HL-60/S4 treated with phorbol 12-myristate 13-acetate at 8.2 ng/mL for 4 days and 3 days (cell line): ENCODE measurements around the gene C12orf43.

ENCODE experiments used
- in situ Hi-C: fragments of 300-500 bp; cut with MboI; formaldehyde crosslinking; loops from 2 replicates; pipeline ENCODE4 v1.15.0; 2022; ENCODE audit warnings: low sequenced_read_pairs

Gene C12orf43

DNA sequence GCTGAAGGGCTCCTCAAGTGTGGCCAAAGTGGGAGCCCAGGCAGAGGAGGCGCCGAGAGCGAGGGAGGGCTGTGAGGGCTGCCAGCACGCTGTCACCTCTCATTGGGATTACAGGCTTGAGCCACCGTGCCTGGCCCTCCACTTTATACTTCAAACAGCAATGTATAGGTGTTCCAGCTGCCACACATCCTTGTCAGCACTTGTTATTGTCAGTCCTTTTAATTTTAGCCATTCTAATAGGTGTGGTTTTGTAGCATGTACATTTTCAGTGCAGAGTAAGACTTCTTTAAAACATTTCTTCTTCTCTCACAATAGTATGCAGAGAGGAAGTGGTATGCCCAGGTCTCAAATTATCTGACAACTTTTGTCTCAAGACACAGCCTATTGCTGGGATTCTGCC, 65.5 kb downstream of the C12orf43 start:
- in situ Hi-C loops = loop anchor here (25.0 kb wide), 1 partner anchor 364 kb away; the partner anchor contains the start of gene POP5
